HepG2 (cell line): ENCODE results near the gene HINT1. TPM values are rescaled to one million over a fixed set of nuclear protein-coding genes. Genes with fewer than 3 reads are reported as not detected.

ENCODE experiments used
- ATAC-seq: fragments of 200-7000 bp; cut with Tn5 transposase; 3 replicates; pipeline ENCODE4 v1.9.1; 2020; ENCODE audit warnings: mild to moderate bottlenecking, moderate library complexity
- BruUV-seq: library from RNA; stranded (reverse); fragments of 400-500 nt; replicated peaks from 2 replicates; lab custom pipeline; 2021; lab: Mats Ljungman, UMichigan
- CTCF ChIA-PET: fragments of 300-600 bp; formaldehyde crosslinking; extraction: SDS; loops from one replicate; lab custom pipeline; 2021; ENCODE audit warnings: low total read pairs, inconsistent platforms, low intra/inter-chr PET ratio; lab: Yijun Ruan, JAX
- POLR2A ChIA-PET: fragments of 350-600 bp; sonication (Branson Sonifier 250); formaldehyde crosslinking; loops from one replicate; lab custom pipeline; 2020; ENCODE audit warnings: antibody characterized with exemption, inconsistent platforms; lab: Yijun Ruan, JAX
- DNase-seq: peaks from one replicate; pipeline ENCODE4 v3.0.0-alpha.2; 2015; ENCODE audit warnings: low spot score
- FAIRE-seq: peaks from 3 replicates; lab custom pipeline; 2011; peaks lifted over from hg19 to GRCh38; lab: Jason Lieb, UNC
- H2AFZ ChIP-seq: one replicate; pipeline ENCODE4 v1.6.1; 2011; ENCODE audit warnings: low read length, inconsistent platforms
- H3K27ac ChIP-seq: fragments of 300-600 bp; 3 replicates; pipeline ENCODE4 v1.8.0; 2011; ENCODE audit warnings: mixed run types, mild to moderate bottlenecking, mixed read lengths, low read length, inconsistent platforms; ENCODE audit not compliant: insufficient read depth; ENCODE audit errors: extremely low read length
- H3K27me3 ChIP-seq, 2 experiments: fragments of 200-600 bp in 1 of 2; 2 replicates in 1 of 2; 3 replicates in 1 of 2; pipeline versions ENCODE4 v1.6.0 to v1.8.0; 2011; ENCODE audit warnings: low read length in 2 of 2, mild to moderate bottlenecking in 2 of 2, moderate library complexity in 2 of 2, inconsistent platforms in 1 of 2; ENCODE audit not compliant: insufficient read depth in 2 of 2, control insufficient read depth in 1 of 2
- H3K36me3 ChIP-seq, 2 experiments: fragments of 200-600 bp in 1 of 2; replicated peaks in 1 of 2; 2 replicates in 1 of 2; 3 replicates in 1 of 2; pipeline versions ENCODE4 v1.5.1 to v1.8.0; 2011; ENCODE audit warnings: low read length in 2 of 2, inconsistent platforms in 1 of 2; ENCODE audit not compliant: insufficient read depth in 2 of 2, control insufficient read depth in 1 of 2
- H3K4me1 ChIP-seq: 2 replicates; pipeline ENCODE4 v1.5.1; 2012; ENCODE audit warnings: low read length, inconsistent platforms; ENCODE audit not compliant: insufficient read depth
- H3K4me2 ChIP-seq: 2 replicates; pipeline ENCODE4 v1.6.0; 2011; ENCODE audit warnings: low read depth, low read length, inconsistent platforms
- H3K4me3 ChIP-seq, 3 experiments: fragments of 200-600 bp in 1 of 3; sonication (generic), shearing (Covaris generic) in 1 of 3; replicated peaks in 1 of 3; 2 replicates each; pipeline ENCODE4 v1.5.1; 2011 to 2016; ENCODE audit warnings: low read length in 3 of 3, inconsistent platforms in 2 of 3, low read depth in 2 of 3, mild to moderate bottlenecking in 2 of 3, control low read depth in 1 of 3, mixed read lengths in 1 of 3; ENCODE audit not compliant: insufficient read depth in 1 of 3
- H3K79me2 ChIP-seq: one replicate; pipeline ENCODE4 v1.6.1; 2011; ENCODE audit warnings: low read length, inconsistent platforms; ENCODE audit not compliant: insufficient read depth
- H3K9ac ChIP-seq: 2 replicates; pipeline ENCODE4 v1.6.0; 2011; ENCODE audit warnings: mild to moderate bottlenecking, low read depth, low read length, inconsistent platforms; ENCODE audit not compliant: insufficient read depth
- H3K9me3 ChIP-seq: 2 replicates; pipeline ENCODE4 v1.5.1; 2012; ENCODE audit warnings: mild to moderate bottlenecking, low read length
- H4K20me1 ChIP-seq: 2 replicates; pipeline ENCODE4 v1.6.0; 2011; ENCODE audit warnings: inconsistent platforms, mild to moderate bottlenecking, low read length, moderate library complexity; ENCODE audit not compliant: insufficient read depth
- AKAP8 ChIP-seq: sonication (generic); formaldehyde crosslinking; IDR thresholded peaks from 2 replicates; pipeline ENCODE4 v1.5.1; 2020; ENCODE audit warnings: mild to moderate bottlenecking, missing genetic modification reagents
- CEBPB ChIP-seq: IDR thresholded peaks from 2 replicates; pipeline ENCODE4 v1.6.1; 2011; ENCODE audit warnings: low read depth, low read length, improper control_type of control experiment, borderline replicate concordance
- EZH2 ChIP-seq: conservative IDR thresholded peaks from 2 replicates; pipeline ENCODE4 v1.6.1; 2012; ENCODE audit warnings: mild to moderate bottlenecking, low read depth, low read length, moderate library complexity
- JUN ChIP-seq: sonication (generic); formaldehyde crosslinking; IDR thresholded peaks from 2 replicates; pipeline ENCODE4 v1.4.0; 2020; ENCODE audit warnings: mild to moderate bottlenecking, missing genetic modification reagents
- TERF1 ChIP-seq: sonication (generic); formaldehyde crosslinking; IDR thresholded peaks from 2 replicates; pipeline ENCODE4 v1.8.0; 2022; ENCODE audit warnings: mild to moderate bottlenecking, missing genetic modification reagents, moderate library complexity
- YEATS4 ChIP-seq: sonication (generic); formaldehyde crosslinking; IDR thresholded peaks from 2 replicates; pipeline ENCODE4 v1.4.0; 2020; ENCODE audit warnings: missing genetic modification reagents, borderline replicate concordance
- ZEB1 ChIP-seq: IDR thresholded peaks from 2 replicates; pipeline ENCODE4 v1.6.1; 2012; ENCODE audit warnings: mild to moderate bottlenecking, low read depth, inconsistent platforms; ENCODE audit not compliant: insufficient replicate concordance
- ZMYM4 ChIP-seq: sonication (generic); formaldehyde crosslinking; IDR thresholded peaks from 2 replicates; pipeline ENCODE4 v1.8.1; 2023; ENCODE audit warnings: mild to moderate bottlenecking, missing genetic modification reagents
- ZNF547 ChIP-seq: sonication (generic); formaldehyde crosslinking; IDR thresholded peaks from 2 replicates; pipeline ENCODE4 v1.5.1; 2020; ENCODE audit warnings: mild to moderate bottlenecking, missing genetic modification reagents
- ZNF780A ChIP-seq: sonication (generic); formaldehyde crosslinking; IDR thresholded peaks from 2 replicates; pipeline ENCODE4 v1.8.0; 2022; ENCODE audit warnings: mild to moderate bottlenecking, missing genetic modification reagents, moderate library complexity
- in situ Hi-C: cut with HindIII; loops from 2 replicates; pipeline ENCODE4 v1.10.0; 2017; ENCODE audit warnings: low pct_unique_long_range_greater_than_20kb; ENCODE audit not compliant: extremely low pct_ligation_motif_present
- intact Hi-C: fragments of 100-400 bp; cut with micrococcal nuclease; formaldehyde crosslinking; loops from one replicate; pipeline ENCODE4 v1.10.0; 2022; ENCODE audit not compliant: unreplicated experiment
- polyA plus RNA-seq, 8 experiments: library from polyadenylated mRNA; depleted of rRNA in 3 of 8; stranded (reverse) in 7 of 8; unstranded in 1 of 8; fragments of >200 nt; fragmentation: Illumina TruSeq in 4 of 8; extraction: Trizol in 4 of 8; gene quantifications; 2 replicates each; pipeline versions ENCODE4 v1.2.1 to v1.2.3, GENCODE V29; 2011 to 2016; ENCODE audit warnings: low read depth in 4 of 8, missing spikeins in 1 of 8, mixed read lengths in 1 of 8; ENCODE audit not compliant: insufficient read depth in 1 of 8
- total RNA-seq, 5 experiments: library from RNA; depleted of rRNA; stranded (reverse); fragments of >200 nt; fragmentation: Illumina TruSeq; extraction: Trizol; gene quantifications; 2 replicates each; pipeline ENCODE4 v1.2.3, GENCODE V29; 2016; ENCODE audit warnings: low read depth in 1 of 5
- TF ChIP-seq, protein P1 (sequence below): sonication (generic); formaldehyde crosslinking; IDR thresholded peaks from 2 replicates; pipeline ENCODE4 v1.8.0; 2022; ENCODE audit warnings: mild to moderate bottlenecking, missing genetic modification reagents, borderline replicate concordance

HINT1 gene
- total and polyA plus RNA-seq, 2 of the 13 experiments (the other 11 are each of a cell fraction or from before 2014, with no cell fraction given) = 428 to 997 TPM

DNA sequence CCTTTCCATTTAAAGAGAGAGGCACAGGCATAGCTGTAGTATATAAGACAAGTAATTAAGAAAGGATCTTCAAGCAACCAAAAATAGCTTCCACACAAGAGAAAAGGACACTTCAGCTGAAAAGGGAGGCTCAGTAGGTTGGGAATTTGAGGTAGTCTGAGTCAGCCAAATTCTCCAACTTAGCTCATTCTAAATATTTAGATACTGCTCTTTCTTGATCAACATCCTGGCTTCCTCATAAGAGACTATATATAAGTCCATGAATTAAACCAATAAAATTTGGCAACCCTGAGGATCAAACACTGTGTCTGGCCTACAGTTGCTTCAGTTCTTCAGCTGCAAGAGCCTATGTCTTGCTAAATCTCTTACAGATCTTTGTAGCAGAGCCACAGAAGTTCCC is 17.8 kb downstream of the HINT1 start:
- intact Hi-C loops (no loop called here), in situ Hi-C loops (no loop called here)
- Histone ChIP-seq H3K4me1 (0 out of 2 replicates have a peak, but pooled peaks cover 6% of the 10 kb centered on the region), H3K9me3 (no peaks in the 10 kb centered on the region), H3K27ac (no peak overlapping the region), H3K4me3 (no peak overlapping the region), H3K79me2 (no peaks in the 10 kb centered on the region), H3K27me3 (no peaks in the 10 kb centered on the region), H4K20me1 (no peaks in the 10 kb centered on the region), H3K9ac (no peak overlapping the region), H3K4me2 (no peak overlapping the region), H2AFZ (no peak overlapping the region), H3K36me3 (no peaks in the 10 kb centered on the region)
- TF ChIP-seq EZH2 (no peak), ZNF780A (CRISPR knock-in tag) (no peak), JUN (CRISPR knock-in tag) (no peak), ZNF547 (CRISPR knock-in tag) (no peak), ZMYM4 (CRISPR knock-in tag) (no peak), YEATS4 (CRISPR knock-in tag) (no peak), ZEB1 (no peak), TERF1 (CRISPR knock-in tag) (no peak), AKAP8 (no peak), CEBPB (no peak)
- TF ChIP-seq, protein P1, sequence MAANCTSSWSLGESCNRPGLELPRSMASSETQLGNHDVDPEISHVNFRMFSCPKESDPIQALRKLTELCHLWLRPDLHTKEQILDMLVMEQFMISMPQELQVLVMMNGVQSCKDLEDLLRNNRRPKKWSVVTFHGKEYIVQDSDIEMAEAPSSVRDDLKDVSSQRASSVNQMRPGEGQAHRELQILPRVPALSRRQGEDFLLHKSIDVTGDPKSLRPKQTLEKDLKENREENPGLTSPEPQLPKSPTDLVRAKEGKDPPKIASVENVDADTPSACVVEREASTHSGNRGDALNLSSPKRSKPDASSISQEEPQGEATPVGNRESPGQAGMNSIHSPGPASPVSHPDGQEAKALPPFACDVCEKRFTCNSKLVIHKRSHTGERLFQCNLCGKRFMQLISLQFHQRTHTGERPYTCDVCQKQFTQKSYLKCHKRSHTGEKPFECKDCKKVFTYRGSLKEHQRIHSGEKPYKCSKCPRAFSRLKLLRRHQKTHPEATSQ = no peak
- BruUV-seq = no TSS peak
- ChIA-PET CTCF (no interaction called here), POLR2A (no interaction called here)
- no peak for ATAC-seq
- DNase-seq = no peak
- FAIRE-seq = no peak
